SK-N-SH (cell line): ENCODE data around the gene RIPPLY3.

Experiments used
- EP300 ChIP-seq, 2 experiments: IDR thresholded peaks; 2 replicates each; pipeline versions ENCODE4 v1.4.0 to v1.6.1; 2012; ENCODE audit warnings: borderline replicate concordance in 1 of 2, low read depth in 1 of 2, low read length in 1 of 2
- NFIC ChIP-seq: IDR thresholded peaks from 2 replicates; pipeline ENCODE4 v1.4.0; 2012; ENCODE audit warnings: borderline replicate concordance
- RCOR1 ChIP-seq: fragments of 150-350 bp; IDR thresholded peaks from 2 replicates; pipeline ENCODE4 v1.6.1; 2017; ENCODE audit warnings: antibody characterized with exemption, low read length
- REST ChIP-seq: IDR thresholded peaks from 2 replicates; pipeline ENCODE4 v1.6.1; 2012; ENCODE audit warnings: mild to moderate bottlenecking, low read depth, low read length, moderate library complexity
- TCF12 ChIP-seq: IDR thresholded peaks from 2 replicates; pipeline ENCODE4 v1.4.0; 2012
- USF2 ChIP-seq: fragments of 150-350 bp; IDR thresholded peaks from 2 replicates; pipeline ENCODE4 v1.6.1; 2017; ENCODE audit warnings: antibody characterized with exemption, low read length, low read depth, borderline replicate concordance
- YY1 ChIP-seq: IDR thresholded peaks from 2 replicates; pipeline ENCODE4 v1.4.0; 2012; ENCODE audit warnings: low read depth, mild to moderate bottlenecking
- TF ChIP-seq, protein P1 (sequence below): fragments of 200-600 bp; sonication (generic); IDR thresholded peaks from 2 replicates; pipeline ENCODE4 v1.6.1; 2017; ENCODE audit warnings: antibody characterized with exemption, mild to moderate bottlenecking, moderate library complexity

GRCh38 chr21:37062593-37062935 lies 56.1 kb downstream of the RIPPLY3 start:
- no peak for TF ChIP-seq RCOR1
- no peak for TF ChIP-seq TCF12
- TF ChIP-seq, protein P1, sequence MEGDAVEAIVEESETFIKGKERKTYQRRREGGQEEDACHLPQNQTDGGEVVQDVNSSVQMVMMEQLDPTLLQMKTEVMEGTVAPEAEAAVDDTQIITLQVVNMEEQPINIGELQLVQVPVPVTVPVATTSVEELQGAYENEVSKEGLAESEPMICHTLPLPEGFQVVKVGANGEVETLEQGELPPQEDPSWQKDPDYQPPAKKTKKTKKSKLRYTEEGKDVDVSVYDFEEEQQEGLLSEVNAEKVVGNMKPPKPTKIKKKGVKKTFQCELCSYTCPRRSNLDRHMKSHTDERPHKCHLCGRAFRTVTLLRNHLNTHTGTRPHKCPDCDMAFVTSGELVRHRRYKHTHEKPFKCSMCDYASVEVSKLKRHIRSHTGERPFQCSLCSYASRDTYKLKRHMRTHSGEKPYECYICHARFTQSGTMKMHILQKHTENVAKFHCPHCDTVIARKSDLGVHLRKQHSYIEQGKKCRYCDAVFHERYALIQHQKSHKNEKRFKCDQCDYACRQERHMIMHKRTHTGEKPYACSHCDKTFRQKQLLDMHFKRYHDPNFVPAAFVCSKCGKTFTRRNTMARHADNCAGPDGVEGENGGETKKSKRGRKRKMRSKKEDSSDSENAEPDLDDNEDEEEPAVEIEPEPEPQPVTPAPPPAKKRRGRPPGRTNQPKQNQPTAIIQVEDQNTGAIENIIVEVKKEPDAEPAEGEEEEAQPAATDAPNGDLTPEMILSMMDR = no peak
- TF ChIP-seq YY1 = no peak
- TF ChIP-seq USF2 = no peak
- no peak for TF ChIP-seq EP300 (IDR thresholded peaks at IDR 0.05; ENCODE audit: borderline replicate concordance in 1 of 2, low read depth in 1 of 2, low read length in 1 of 2)
- TF ChIP-seq NFIC = no peak
- no peak for TF ChIP-seq REST
